HG03066 (cell line): ENCODE data around the gene RPS2.
"Not testable (repeated sequence)": the region's sequence is repeated elsewhere in the genome, so short reads cannot be mapped to it uniquely, and the experiment has no call there.

ENCODE experiments used
- ATAC-seq: cut with Tn5 transposase; IDR thresholded peaks from one replicate; pipeline ENCODE4 v1.9.1; 2021; ENCODE audit warnings: low read depth; ENCODE audit not compliant: unreplicated experiment

RPS2 gene

DNA sequence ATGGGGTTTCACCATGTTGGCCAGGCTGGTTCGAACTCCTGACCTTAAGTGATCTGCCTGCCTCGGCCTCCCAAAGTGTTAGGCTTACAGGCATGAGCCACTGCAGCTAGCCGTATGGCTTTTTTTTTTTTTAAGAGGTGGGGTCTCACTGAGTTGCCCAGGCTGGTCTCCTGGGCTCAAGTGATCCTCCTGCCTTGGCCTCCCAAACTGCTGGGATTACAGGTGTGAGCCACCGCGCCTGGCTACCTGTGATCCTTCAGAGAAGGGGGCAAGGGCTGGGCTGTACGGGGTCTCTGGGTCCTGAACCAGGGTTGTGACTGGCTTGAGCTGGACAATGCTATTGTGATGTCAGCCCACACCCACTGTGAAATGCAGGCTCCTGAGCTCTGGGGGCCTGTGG lies 1.8 kb upstream of the RPS2 start, which contains the start of gene RNF151:
Gene RNF151 (plus strand): TSS at position 397 of the 400 bp plus-strand sequence. CDS start 26 bp downstream, outside the sequence.
- no peak for ATAC-seq

DNA sequence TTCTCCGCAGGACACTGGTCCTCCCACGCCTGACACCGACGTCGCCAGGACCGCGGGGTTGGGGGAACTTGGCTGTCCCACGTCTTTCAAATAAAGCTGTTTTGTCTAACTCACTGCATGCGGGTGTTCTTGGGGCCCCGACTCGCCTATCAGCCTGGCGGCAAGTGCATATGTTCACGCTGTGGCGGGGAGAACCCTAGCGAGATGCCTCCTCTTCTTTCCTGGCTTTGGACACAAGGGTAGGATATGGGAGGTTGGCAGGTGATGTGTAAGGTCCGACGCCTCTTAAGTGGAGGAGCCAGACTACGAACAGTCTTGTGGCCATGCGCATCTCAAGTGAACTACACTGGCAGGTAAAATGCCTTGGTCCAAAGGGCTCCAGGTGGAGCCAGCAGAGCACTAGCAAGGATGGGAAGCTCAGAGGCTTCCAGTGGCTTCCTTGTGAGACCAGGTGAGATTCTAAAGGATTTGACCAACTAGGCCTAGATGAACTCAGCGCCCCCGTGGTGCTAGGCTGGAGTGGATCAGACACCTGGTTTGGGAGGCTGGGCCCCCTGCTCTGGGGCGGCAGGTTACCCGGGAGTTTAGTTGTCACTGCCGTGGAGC lies 873 bp upstream of the RPS2 start:
- no peak for ATAC-seq

DNA sequence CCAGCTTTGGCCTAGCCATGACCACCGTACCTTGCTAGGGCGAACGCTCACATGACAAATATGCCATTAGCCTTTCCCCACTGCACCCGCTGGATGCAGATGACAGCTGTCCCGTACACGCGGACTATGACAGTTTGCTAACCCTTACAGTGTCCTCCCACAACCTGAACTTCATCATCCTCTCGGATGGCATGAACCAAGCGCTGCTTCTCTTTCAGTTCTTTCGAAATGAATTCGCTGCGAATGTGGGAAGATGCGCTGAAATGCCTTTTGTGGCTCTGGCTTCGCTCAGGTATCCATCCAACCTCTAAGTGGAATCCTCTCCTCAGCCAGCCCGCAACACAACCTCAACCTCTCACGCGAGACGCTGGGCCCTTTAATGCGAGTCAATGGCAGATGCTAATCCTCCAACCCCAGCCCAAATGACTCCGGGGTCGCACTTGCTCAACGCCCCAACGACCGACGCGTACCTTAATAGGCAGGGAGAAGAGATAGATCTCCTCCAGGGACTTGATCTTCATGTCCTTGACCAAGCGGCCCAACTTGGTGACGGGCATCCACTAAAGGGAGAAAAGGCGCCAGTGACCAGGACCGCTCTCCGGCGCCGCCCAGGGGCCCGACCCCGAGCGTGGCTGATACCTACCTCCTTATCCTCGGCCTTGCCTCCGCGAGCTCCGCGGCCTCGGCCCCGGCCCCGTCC lies 670 bp downstream of the RPS2 start:
- peak; percentile 21 for ATAC-seq

DNA sequence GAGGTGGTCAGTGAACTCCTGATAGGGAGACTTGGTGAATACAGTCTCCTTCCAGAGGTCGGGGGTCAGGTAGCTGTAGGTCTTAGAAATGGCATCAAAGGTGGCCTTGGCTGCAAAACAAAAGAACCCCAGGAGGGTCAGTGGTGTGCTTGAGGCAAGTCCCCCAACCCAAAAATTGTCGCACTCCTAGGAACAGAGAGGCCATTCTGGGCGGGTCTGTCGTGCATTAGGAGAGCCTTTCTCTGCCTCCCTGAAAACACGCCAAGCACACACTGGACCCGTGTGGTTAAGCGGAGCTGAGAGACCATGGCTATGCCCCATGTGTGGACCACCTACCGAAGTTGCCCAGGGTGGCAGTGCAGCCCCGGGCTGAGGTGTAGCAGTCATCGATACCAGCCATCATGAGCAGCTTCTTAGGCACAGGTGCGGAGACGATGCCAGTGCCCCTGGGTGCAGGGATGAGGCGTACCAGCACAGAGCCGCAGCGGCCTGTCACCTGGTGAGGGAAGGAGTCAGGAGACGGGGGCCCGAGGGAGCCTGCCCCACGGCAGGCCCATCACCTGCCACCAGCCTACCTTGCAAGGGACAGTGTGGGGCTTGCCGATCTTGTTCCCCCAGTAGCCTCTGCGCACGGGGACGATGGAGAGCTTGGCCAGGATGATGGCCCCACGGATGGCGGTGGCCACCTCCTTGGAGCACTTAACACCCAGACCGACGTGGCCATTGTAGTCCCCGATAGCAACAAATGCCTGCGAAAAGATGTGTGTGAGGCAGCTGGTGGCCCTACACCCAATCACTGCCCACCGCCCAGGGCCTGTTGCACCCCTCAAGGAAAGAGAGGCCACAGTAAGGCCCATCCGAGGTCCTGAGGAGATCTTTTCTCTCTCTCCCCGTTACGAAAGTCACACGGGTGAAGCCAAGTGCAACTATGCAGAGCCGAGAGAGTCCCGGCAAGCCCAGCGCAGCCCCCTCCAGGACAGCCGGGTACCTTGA lies 2.2 kb downstream of the RPS2 start:
- ATAC-seq: not testable (repeated sequence)

DNA sequence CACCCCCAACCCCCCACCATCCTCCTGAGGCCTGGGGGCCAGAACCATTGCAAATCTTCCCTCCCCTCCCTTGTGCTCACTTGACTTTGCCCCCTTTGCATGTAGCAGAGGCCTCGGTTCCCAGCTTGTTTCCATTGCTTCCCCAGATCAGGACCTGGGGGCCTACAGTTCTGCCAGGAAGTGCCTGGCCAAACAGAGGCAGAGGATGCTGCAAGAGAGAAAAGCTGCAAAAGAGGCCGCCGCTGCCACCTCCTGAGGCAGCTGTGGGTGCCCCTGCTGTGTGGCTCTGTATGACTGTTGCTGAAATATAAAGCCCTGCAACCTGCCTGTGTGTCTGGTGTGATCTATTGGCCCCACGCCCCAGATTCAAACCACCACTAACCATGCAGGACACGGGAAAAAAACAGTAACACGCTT lies 3.0 kb downstream of the RPS2 start:
- no peak for ATAC-seq

DNA sequence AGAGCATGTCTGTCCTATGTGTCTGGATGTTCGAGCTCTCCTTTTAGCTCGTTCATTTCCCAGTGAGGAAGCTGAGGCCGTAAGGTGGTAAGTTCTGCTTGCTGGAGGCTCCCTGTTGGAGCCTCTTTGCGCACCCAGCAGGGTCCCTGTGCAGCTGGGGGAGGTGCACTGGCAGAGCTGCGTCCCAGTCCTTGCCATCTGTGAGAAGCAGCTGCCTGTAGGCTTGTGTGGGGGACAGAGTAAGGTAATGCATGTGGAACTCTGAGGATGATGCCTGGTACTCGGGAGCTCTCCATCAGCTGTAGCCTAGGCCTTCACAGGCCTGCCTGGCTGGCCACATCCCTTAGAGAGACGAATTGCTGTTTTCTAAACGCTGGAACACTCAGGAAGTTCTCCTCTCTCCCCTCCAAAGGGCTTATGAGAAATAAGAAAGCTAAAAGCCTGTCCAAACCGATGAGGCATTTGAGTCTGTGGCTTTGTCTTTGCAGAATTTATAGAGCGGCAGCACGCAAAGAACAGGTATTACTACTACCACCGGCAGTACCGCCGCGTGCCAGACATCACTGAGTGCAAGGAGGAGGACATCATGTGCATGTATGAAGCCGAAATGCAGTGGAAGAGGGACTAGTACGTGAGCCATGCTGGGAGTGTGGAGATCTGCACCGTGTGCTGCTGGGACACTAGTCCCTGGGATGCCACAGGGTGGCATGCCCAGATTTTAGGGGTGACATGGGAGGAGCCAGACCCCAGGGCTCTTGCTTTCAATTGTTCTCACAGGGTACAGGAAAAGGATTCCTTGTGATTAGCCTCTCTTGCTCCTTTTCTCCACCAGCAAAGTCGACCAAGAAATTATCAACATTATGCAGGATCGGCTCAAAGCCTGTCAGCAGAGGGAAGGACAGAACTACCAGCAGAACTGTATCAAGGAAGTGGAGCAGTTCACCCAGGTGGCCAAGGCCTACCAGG lies 3.7 kb downstream of the RPS2 start:
- no peak for ATAC-seq

DNA sequence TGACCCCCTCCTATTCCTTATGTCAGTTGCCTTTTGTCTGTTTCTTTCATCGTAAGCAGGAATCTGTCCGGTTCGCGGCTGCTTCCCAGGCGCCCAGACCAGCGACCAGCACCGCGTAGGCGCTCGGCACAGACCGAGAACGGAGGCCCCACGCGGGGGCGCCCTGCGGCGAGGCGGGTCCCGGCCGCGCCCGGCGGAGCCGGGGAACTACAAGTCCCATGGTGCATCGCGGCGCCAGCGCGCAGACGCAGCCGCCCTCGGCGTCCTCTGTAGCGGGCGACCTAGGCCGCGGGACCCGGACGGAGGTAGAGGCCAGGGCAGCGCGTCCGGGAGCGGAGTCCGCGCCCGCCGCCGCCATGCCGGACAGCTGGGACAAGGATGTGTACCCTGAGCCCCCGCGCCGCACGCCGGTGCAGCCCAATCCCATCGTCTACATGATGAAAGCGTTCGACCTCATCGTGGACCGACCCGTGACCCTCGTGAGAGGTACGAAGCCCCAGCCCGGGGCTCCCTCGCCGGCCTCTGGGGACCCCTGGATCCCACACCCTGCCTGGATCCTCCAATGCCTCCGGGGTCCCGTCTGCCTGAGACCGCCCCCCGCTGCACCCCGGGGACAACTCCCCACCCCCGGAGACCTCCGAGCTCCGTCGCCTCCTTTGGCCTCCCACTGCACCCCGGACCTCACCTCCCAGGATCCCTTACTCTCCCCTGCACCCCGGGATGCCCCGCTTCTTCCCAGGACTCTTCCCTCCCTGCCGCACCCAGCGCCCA lies 5.2 kb downstream of the RPS2 start, which contains the start of gene NDUFB10:
Gene NDUFB10 (plus strand): TSS at position 270 of the 771 bp plus-strand sequence. CDS start 87 bp downstream, at position 357.
- peak; percentile 70 for ATAC-seq

DNA sequence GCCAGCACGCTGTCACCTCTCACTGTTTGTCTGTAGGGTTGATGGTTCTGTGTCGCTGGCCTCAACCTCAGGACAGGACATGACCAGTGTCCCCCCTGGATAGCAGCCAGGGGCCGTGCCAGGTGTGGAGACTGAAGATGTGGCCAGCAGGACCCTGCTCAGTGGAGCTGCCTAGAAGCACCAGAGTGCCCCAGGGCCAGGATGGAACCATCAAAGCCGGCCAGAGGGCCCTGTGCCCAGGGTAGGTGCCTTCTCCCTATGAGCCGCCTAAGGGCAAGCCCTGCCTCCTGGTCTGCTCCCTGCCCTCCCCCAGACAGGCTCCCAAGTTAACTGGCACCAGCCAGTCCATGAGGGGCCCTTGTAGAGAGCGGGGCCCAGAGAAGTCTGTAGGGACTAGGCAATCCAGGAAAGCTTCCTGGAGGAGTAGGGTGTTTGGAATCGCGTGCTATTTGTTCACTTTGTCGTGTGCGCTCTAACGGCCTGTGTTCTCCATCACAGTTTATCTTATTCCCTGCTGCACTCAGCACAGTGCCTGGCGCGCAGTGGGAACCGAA lies 5.8 kb downstream of the RPS2 start:
- no peak for ATAC-seq

DNA sequence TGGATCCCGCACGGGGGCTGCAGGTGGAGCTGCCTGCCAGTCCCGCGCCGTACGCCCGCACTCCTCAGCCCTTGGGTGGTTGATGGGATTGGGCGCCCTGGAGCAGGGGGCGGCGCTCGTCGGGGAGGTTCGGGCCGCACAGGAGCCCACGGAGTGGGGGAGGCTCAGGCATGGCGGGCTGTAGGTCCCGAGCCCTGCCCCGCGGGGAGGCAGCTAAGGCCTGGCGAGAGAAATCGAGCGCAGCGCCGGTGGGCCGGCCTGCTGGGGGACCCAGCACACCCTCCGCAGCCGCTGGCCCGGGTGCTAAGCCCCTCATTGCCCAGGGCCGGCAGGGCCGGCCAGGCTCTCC lies 6.5 kb downstream of the RPS2 start:
- ATAC-seq: not testable (repeated sequence)

DNA sequence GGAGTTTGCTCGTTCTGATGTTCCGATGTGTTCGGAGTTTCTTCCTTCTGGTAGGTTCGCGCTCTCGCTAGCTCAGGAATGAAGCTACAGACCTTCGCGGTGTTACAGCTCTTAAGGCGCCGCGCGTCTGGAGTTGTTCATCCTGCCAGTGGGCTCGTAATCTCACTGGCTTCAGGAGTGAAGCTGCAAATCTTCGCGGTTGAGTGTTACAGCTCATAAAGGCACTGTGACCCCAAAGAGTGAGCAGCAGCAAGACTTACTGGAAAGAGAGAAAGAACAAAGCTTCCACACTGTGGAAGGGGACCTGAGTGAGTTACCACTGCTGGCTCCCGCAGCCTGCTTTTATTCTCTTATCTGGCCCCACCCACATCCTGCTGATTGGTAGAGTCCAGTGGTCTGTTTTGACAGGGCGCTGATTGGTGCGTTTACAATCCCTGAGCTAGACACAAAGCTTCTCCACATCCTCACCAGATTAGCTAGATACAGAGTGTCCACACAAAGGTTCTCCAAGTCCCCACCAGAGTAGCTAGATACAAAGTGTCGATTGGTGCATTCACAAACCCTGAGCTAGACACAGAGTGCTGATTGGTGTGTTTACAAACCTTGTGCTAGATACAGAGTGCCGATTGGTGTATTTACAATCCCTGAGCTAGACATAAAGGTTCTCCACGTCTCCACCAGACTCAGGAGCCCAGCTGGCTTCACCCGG lies 7.0 kb downstream of the RPS2 start:
- ATAC-seq: not testable (repeated sequence)

DNA sequence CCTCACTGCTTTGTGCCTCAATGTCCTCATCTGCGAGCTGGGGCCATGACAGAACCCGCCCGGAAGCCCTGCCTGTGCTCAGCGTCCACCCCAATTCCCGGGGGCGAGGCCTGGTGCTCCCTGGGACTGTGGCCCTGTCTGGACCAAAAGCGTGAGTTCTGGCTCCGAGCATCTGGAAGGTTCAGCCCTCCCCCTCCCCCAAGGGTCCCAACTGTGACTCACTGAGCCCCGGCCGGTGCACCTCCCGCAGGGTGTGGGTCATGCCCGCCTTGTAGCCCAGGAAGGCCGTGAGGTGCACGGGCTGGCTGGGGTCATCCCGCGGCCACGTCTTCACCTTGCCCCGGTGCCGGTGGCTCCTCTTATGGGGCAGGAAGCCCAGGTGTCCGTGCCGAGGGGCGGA lies 10.9 kb downstream of the RPS2 start:
- no peak for ATAC-seq

DNA sequence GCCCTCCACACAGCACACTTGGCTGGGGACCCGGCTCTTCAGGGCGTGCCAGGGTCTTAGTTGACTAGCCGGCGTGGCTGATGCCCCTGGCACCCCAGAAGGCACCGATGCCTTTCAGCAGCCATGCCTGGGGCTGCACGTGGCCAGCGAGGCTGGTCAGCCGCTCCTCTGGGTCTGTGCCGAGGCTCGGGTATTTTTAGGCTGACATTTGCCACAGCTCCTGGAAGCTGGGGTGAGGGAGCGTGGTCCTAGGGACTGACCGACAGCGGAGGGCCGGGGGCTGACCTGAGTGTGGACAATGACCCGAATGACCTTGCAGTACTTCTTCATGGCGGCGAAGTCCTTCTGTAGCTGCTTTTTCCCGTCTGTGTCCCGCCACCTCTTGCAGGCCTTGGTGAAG lies 14.1 kb downstream of the RPS2 start:
- ATAC-seq: no peak

DNA sequence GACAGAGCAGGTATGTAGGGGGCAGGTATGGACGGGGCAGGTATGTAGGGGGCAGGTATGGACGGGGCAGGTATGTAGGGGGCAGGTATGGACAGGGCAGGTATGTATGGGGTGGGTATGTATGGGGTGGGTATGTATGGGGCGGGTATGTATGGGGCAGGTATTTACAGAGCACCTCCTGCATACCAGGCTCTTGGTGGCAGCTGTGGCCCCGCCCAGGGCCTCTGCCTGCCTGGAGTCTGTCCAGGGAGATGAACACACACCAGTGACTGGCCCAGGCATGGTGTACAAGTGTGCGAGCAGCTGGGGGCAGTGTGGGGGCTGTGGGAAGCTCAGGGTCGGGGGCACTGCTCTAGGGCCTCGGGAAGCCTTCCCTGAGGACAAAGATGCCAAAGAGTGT lies 14.6 kb downstream of the RPS2 start:
- ATAC-seq: no peak

DNA sequence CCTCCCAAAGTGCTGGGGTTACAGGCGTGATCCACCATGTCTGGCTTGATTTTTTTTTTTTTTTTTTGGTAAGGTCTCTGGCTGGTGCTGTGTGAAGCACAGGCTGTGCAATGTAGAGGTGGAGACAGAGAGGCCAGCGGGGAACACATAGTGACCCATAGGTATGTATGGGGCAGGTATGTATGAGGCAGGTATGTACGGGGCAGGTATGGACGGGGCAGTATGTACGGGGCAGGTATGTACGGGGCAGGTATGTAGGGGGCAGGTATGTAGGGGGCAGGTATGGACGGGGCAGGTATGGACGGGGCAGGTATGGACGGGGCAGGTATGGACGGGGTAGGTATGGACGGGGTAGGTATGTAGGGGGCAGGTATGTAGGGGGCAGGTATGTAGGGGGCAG lies 15.1 kb downstream of the RPS2 start:
- ATAC-seq: no peak

DNA sequence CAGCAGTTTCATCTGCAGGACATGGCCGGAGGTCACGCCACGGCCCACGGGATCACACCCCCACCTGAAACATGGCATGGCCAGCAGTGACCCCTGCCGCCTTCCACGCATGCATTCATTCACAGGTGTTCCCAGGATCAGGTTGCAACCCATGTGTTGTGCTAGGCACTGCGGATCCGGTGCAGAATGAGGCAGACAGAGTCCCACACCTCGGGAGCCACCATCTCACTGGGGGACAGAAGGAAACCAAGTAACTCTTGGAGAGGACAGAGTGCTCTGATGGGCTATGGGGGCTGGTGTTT lies 17.3 kb downstream of the RPS2 start:
- ATAC-seq: no peak

DNA sequence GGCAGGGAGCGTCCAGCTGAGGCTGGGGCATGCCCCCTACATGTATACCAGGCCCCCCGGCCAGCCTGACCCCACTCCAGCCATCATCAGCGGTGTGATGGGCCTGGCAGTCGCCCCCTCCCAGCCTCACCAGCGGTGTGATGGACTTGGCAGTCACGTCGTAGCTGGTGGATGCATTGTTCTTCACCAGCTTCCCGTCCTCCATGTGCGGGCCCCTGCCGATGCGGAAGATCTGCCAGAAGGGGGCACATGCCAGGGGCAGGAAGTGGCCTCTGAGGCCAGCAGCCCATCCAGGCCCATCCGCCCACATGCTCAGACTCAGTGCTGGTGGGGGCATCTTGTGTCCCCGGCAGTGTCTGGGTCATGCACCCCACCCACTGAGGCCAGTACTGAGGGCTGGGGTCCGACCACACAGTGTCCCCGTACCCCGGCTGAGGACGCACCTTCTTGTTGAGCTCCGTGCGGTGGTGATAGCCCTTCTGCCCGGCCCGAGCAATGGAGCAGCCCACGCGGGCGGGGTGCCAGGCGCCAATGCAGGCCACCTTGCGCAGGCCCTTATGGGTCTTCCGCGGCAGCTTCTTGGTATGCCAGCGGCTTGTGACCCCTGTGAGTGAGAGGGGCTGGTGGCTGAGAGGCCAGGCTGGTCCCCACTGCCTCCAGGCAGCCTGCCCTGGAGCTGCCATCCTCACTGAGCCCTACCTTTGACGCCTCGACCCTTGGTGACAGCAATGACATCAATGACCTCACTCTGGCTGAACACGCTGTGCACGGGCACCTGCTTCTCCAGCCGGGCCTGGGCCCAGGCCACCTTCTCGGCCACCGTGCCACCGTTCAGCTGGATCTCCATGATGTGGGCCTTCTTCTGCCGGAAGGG lies 17.9 kb downstream of the RPS2 start:
- ATAC-seq: no peak

DNA sequence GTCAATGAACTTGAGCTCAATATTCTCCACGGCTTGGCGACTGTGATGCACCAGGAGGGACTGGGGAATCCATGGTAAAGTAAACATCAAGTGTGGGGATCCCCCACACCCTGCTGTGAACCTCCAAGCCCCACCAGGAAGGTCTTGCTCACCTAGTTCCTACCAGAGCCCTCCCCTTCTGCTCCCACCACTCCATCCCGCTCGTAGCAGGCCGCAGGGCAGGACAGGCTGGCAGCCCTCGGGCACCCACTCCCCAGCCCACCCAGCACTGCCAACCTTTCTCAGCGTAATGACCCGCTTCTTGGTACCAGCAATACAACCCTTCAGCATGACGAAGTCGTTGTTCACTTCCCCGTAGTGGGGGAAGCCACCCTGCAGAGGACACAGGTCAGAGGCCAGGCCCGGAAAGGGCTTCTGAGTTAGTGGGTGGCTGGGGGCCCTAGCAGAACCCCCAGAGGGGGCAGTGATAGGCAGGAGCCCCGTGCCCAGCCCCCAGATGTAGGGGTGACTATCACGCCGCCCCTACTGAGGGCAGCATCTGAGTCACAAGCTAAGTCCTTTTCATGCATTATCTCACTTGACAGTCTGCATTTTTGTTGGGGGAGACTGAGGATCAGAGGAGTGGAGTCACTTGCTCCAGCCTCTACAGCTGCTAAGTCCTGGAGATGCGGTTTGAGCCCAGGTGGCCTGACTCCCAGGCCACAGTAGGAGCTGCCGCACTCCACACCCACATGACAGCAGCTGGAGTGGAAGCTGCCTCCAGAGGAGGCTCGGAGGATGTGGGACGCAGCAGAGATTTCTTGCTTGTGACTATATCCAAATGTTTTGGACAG lies 18.9 kb downstream of the RPS2 start:
- no peak for ATAC-seq
